ENCODE results near the gene RALB. TPM values are rescaled to one million over a fixed set of nuclear protein-coding genes. Genes with fewer than 3 reads are reported as not detected.

Gene RALB
- polyA plus RNA-seq, result 10 to 100 TPM; 47.7 to 55.1 (median 54.2) TPM

GRCh38 chr2:120252225-120253020 lies at the start of gene RALB:
Gene RALB, plus strand, starts transcription at chr2:120252852. Its CDS starts 25,813 bp downstream, at chr2:120278665.
- Mint-ChIP-seq H3K27me3 (ENCODE audit: low read depth in 3 of 3) (peaks cover 6 to 11% (median 11%) of the 10 kb centered on the region in 3 donors), H3K9me3 (no peaks in the 10 kb centered on the region), H3K27ac (peak within 1 kb of the TSS; percentile 91 to 99 (median 96)), H3K4me1 (peaks cover 42 to 52% of the 10 kb centered on the region in 2 donors), H3K4me3 (peak within 1 kb of the TSS; percentile 97 to 100 (median 100)), H3K36me3 (no peaks in the 10 kb centered on the region)
- peak; percentile 98 to 99 (median 99) for DNase-seq

- DNase-seq, result no peak
- Mint-ChIP-seq H3K4me1 (no peaks in the 10 kb centered on the region), H3K27me3 (ENCODE audit: low read depth in 3 of 3) (peaks cover 0 to 2% (median 1%) of the 10 kb centered on the region in 3 donors), H3K36me3 (peaks cover 0 to 4% (median 4%) of the 10 kb centered on the region in 3 donors), H3K27ac (no peak overlapping the region), H3K9me3 (peaks cover 0 to 5% (median 1%) of the 10 kb centered on the region in 6 donors), H3K4me3 (no peak overlapping the region)
These were observed 49.2 kb upstream of the RALB start for GRCh38 chr2:120203251-120204021.

- Mint-ChIP-seq H3K4me3 (no peak overlapping the region), H3K4me1 (no peaks in the 10 kb centered on the region), H3K9me3 (peaks cover 0 to under 1% (median 0%) of the 10 kb centered on the region in 6 donors), H3K27ac (no peak overlapping the region), H3K27me3 (ENCODE audit: low read depth in 3 of 3) (peaks cover 0 to 2% (median 1%) of the 10 kb centered on the region in 3 donors), H3K36me3 (peaks cover 0 to under 1% (median under 1%) of the 10 kb centered on the region in 3 donors)
- DNase-seq, result no peak
These were observed 48.6 kb upstream of the RALB start for GRCh38 chr2:120204022-120204405.

- peaks cover 0 to 3% of the 10 kb centered on the region in 2 donors for H3K4me1 Mint-ChIP-seq
- H3K27ac Mint-ChIP-seq, result peak overlapping the region in 1 of 6 donors; percentile 40
- no peak for DNase-seq
- H3K27me3 Mint-ChIP-seq (ENCODE audit: low read depth in 3 of 3), result peaks cover 0 to 2% (median 1%) of the 10 kb centered on the region in 3 donors
- H3K9me3 Mint-ChIP-seq, result no peaks in the 10 kb centered on the region
- no peak overlapping the region for H3K4me3 Mint-ChIP-seq
- H3K36me3 Mint-ChIP-seq, result no peaks in the 10 kb centered on the region
These were observed 48.2 kb upstream of the RALB start for GRCh38 chr2:120204417-120204816.

- H3K36me3 Mint-ChIP-seq, result no peaks in the 10 kb centered on the region
- H3K9me3 Mint-ChIP-seq, result no peaks in the 10 kb centered on the region
- DNase-seq, result no peak
- H3K4me3 Mint-ChIP-seq, result no peak overlapping the region
- peak overlapping the region in 1 of 6 donors; percentile 41 for H3K27ac Mint-ChIP-seq
- H3K4me1 Mint-ChIP-seq, result peaks cover 0 to 7% of the 10 kb centered on the region in 2 donors
- H3K27me3 Mint-ChIP-seq (ENCODE audit: low read depth in 3 of 3), result peaks cover 0 to 2% (median 1%) of the 10 kb centered on the region in 3 donors
These were observed 47.5 kb upstream of the RALB start for GRCh38 chr2:120204945-120205670.

- H3K4me3 Mint-ChIP-seq, result no peak overlapping the region
- no peaks in the 10 kb centered on the region for H3K9me3 Mint-ChIP-seq
- H3K27me3 Mint-ChIP-seq (ENCODE audit: low read depth in 3 of 3), result peaks cover 0 to 1% (median under 1%) of the 10 kb centered on the region in 3 donors
- H3K27ac Mint-ChIP-seq, result peak overlapping the region in 1 of 6 donors; percentile 41
- H3K36me3 Mint-ChIP-seq, result no peaks in the 10 kb centered on the region
- DNase-seq, result peak in 1 of 3 donors; percentile 14
- H3K4me1 Mint-ChIP-seq, result peaks cover 0 to 17% of the 10 kb centered on the region in 2 donors
These were observed 46.5 kb upstream of the RALB start for GRCh38 chr2:120206022-120206581.

- Mint-ChIP-seq H3K36me3 (no peaks in the 10 kb centered on the region), H3K27me3 (ENCODE audit: low read depth in 3 of 3) (no peaks in the 10 kb centered on the region), H3K9me3 (no peaks in the 10 kb centered on the region), H3K4me3 (no peak overlapping the region), H3K27ac (peak overlapping the region in 1 of 6 donors; percentile 72), H3K4me1 (peaks cover 0 to 18% of the 10 kb centered on the region in 2 donors)
- DNase-seq, result no peak
These were observed 44.0 kb upstream of the RALB start for GRCh38 chr2:120208381-120209353.

GRCh38 chr2:120209427-120210269 lies 43.0 kb upstream of the RALB start:
- peak overlapping the region in 3 of 5 donors; percentile 34 to 55 (median 53) for H3K4me3 Mint-ChIP-seq

GRCh38 chr2:120210270-120210693 lies 42.4 kb upstream of the RALB start:
- peak overlapping the region in 4 of 6 donors; percentile 25 to 80 (median 55) for H3K27ac Mint-ChIP-seq
- no peak for DNase-seq
- H3K4me1 Mint-ChIP-seq, result peaks cover 0 to 18% of the 10 kb centered on the region in 2 donors
- no peaks in the 10 kb centered on the region for H3K36me3 Mint-ChIP-seq
- H3K4me3 Mint-ChIP-seq, result peak overlapping the region in 3 of 5 donors; percentile 34 to 55 (median 53)
- no peaks in the 10 kb centered on the region for H3K9me3 Mint-ChIP-seq
- H3K27me3 Mint-ChIP-seq (ENCODE audit: low read depth in 3 of 3), result no peaks in the 10 kb centered on the region

More at GRCh38 chr2:120209427-120210269, 43.0 kb upstream of the RALB start:
- DNase-seq, result no peak
- H3K36me3 Mint-ChIP-seq, result no peaks in the 10 kb centered on the region
- peaks cover 0 to 18% of the 10 kb centered on the region in 2 donors for H3K4me1 Mint-ChIP-seq
- no peaks in the 10 kb centered on the region for H3K9me3 Mint-ChIP-seq
- H3K27me3 Mint-ChIP-seq (ENCODE audit: low read depth in 3 of 3), result no peaks in the 10 kb centered on the region
- H3K27ac Mint-ChIP-seq, result peak overlapping the region in 4 of 6 donors; percentile 25 to 80 (median 56)

- Mint-ChIP-seq H3K9me3 (no peaks in the 10 kb centered on the region), H3K27me3 (ENCODE audit: low read depth in 3 of 3) (peaks cover 2 to 7% (median 5%) of the 10 kb centered on the region in 3 donors), H3K36me3 (peaks cover 5 to 14% (median 10%) of the 10 kb centered on the region in 3 donors), H3K4me3 (no peak overlapping the region), H3K27ac (no peak overlapping the region), H3K4me1 (peaks cover 33 to 53% of the 10 kb centered on the region in 2 donors)
- no peak for DNase-seq
These were observed 34.5 kb upstream of the RALB start for GRCh38 chr2:120218181-120218580.

GRCh38 chr2:120219291-120219690 lies 33.4 kb upstream of the RALB start:
- Mint-ChIP-seq H3K27ac (peak overlapping the region in 1 of 6 donors; percentile 15), H3K36me3 (peaks cover 5 to 14% (median 10%) of the 10 kb centered on the region in 3 donors), H3K9me3 (no peaks in the 10 kb centered on the region), H3K27me3 (ENCODE audit: low read depth in 3 of 3) (peaks cover 2 to 7% (median 5%) of the 10 kb centered on the region in 3 donors), H3K4me1 (peaks cover 40 to 62% of the 10 kb centered on the region in 2 donors), H3K4me3 (no peak overlapping the region)
- no peak for DNase-seq

Data from immature natural killer cell (primary cell).